ENCODE data around the gene PSMD3. TPM values are rescaled to one million over a fixed set of nuclear protein-coding genes. Genes with fewer than 3 reads are reported as not detected.

The PSMD3 gene
- total and polyA plus RNA-seq, 2 donors (not counting 1 experiment from before 2014, with no cell fraction given): 55.5 to 66.9 TPM

DNA sequence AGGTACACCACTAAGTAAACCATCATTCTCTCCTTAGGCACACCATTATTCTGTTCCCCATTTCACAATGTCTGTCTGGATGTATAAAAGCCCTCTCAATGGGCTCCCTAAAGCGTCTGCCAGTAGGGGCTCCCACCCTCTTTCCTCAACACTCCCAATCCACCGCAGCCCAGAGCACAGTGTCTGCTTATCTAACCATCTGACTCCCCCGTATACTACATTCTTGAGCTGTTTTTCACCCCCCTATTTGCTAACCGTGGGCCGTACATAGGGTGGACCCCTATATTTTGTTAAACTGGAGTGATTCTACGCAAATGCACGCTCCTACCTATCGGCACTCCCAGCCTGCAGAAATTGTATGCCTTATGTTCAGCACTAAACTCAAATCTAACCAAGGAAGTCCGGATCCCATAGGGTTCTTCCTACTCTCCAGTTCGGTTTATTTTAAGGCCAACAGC, 685 bp upstream of the PSMD3 start:
- H2AFZ ChIP-seq (ENCODE audit: low read length): peak overlapping the region; percentile 89
- peaks cover 31% of the 10 kb centered on the region for H3K79me2 ChIP-seq (ENCODE audit: control insufficient read depth, insufficient read depth, low read length)
- TF ChIP-seq, protein P1, sequence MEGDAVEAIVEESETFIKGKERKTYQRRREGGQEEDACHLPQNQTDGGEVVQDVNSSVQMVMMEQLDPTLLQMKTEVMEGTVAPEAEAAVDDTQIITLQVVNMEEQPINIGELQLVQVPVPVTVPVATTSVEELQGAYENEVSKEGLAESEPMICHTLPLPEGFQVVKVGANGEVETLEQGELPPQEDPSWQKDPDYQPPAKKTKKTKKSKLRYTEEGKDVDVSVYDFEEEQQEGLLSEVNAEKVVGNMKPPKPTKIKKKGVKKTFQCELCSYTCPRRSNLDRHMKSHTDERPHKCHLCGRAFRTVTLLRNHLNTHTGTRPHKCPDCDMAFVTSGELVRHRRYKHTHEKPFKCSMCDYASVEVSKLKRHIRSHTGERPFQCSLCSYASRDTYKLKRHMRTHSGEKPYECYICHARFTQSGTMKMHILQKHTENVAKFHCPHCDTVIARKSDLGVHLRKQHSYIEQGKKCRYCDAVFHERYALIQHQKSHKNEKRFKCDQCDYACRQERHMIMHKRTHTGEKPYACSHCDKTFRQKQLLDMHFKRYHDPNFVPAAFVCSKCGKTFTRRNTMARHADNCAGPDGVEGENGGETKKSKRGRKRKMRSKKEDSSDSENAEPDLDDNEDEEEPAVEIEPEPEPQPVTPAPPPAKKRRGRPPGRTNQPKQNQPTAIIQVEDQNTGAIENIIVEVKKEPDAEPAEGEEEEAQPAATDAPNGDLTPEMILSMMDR (conservative IDR thresholded peaks at IDR 0.05 in 1 of 2, IDR thresholded peaks at IDR 0.05 in 1 of 2; ENCODE audit: low read depth in 1 of 2, low read length in 2 of 2): peak in 1 of 2 donors; percentile 41
- TF ChIP-seq EZH2 (IDR thresholded peaks at IDR 0.05; ENCODE audit: low read length, missing control alignments): no peak
- peak overlapping the region; percentile 29 for H3K9ac ChIP-seq (ENCODE audit: insufficient read depth, low read length)
- H3K4me3 ChIP-seq (replicated peaks in 1 of 4; ENCODE audit: control extremely low read depth in 1 of 4, insufficient read depth in 1 of 4, low read depth in 3 of 4, low read length in 4 of 4): peak overlapping the region; percentile 45 to 84 (median 57)
- H3K4me1 ChIP-seq (ENCODE audit: control insufficient read depth, extremely low read depth, insufficient read depth, low read length): peaks cover 10% of the 10 kb centered on the region
- peaks cover 8% of the 10 kb centered on the region for H3K36me3 ChIP-seq (ENCODE audit: control insufficient read depth, insufficient read depth, low read length)
- peak in 1 of 2 donors; percentile 58 for DNase-seq (ENCODE audit: low read depth in 2 of 2)
- H3K4me2 ChIP-seq (ENCODE audit: extremely low read depth, insufficient read depth, low read length): peak overlapping the region; percentile 92
- peak overlapping the region; percentile 42 for H3K27ac ChIP-seq (ENCODE audit: insufficient read depth, low read length)
- no peaks in the 10 kb centered on the region for H4K20me1 ChIP-seq (ENCODE audit: control insufficient read depth, extremely low read depth, insufficient read depth, low read length)
- H3K27me3 ChIP-seq (ENCODE audit: control insufficient read depth, insufficient read depth, low read length): no peaks in the 10 kb centered on the region
- no peaks in the 10 kb centered on the region for H3K9me3 ChIP-seq (ENCODE audit: control insufficient read depth, insufficient read depth, low read depth, low read length)

DNA sequence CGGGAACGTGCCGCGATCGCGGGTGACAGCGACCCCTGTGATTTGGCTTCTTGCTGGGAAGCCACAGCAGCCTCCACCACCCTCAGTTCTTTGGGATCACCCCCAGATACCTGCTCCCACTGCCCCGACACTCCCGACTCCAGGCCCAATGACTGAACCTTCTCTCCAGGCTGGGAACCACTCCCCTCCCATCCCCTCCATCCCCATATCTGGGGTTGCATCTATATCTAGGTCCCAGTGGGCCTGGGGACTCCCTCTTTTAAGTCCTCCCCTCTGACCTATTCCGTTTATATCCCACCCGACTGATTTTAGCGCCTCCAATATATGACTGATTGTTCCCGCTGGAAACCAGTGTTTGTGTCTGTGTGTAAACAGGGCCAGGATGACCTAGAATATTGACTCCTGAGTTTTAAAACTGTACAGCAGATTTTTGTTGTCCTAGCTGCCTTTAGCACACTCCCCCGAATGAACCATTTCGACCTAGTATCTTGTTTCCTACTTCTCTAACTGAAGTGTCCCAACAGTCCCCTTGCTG, 667 bp downstream of the PSMD3 start:
- peaks cover 13% of the 10 kb centered on the region for H3K36me3 ChIP-seq (ENCODE audit: control insufficient read depth, insufficient read depth, low read length)
- H3K27me3 ChIP-seq (ENCODE audit: control insufficient read depth, insufficient read depth, low read length): no peaks in the 10 kb centered on the region
- peak overlapping the region; percentile 97 for H3K9ac ChIP-seq (ENCODE audit: insufficient read depth, low read length)
- H3K79me2 ChIP-seq (ENCODE audit: control insufficient read depth, insufficient read depth, low read length): peaks cover 31% of the 10 kb centered on the region
- peak overlapping the region; percentile 39 for H2AFZ ChIP-seq (ENCODE audit: low read length)
- no peaks in the 10 kb centered on the region for H4K20me1 ChIP-seq (ENCODE audit: control insufficient read depth, extremely low read depth, insufficient read depth, low read length)
- H3K27ac ChIP-seq (ENCODE audit: insufficient read depth, low read length): peak overlapping the region; percentile 93
- peak in 1 of 2 donors; percentile 2 for DNase-seq (ENCODE audit: low read depth in 2 of 2)
- H3K4me3 ChIP-seq (replicated peaks in 1 of 4; ENCODE audit: control extremely low read depth in 1 of 4, insufficient read depth in 1 of 4, low read depth in 3 of 4, low read length in 4 of 4): peak overlapping the region; percentile 85 to 94 (median 86)
- peak overlapping the region; percentile 86 for H3K4me2 ChIP-seq (ENCODE audit: extremely low read depth, insufficient read depth, low read length)
- TF ChIP-seq, protein P1 (conservative IDR thresholded peaks at IDR 0.05 in 1 of 2, IDR thresholded peaks at IDR 0.05 in 1 of 2; ENCODE audit: low read depth in 1 of 2, low read length in 2 of 2): peak in 1 of 2 donors; percentile 4
- no peak for TF ChIP-seq EZH2 (IDR thresholded peaks at IDR 0.05; ENCODE audit: low read length, missing control alignments)
- H3K4me1 ChIP-seq (ENCODE audit: control insufficient read depth, extremely low read depth, insufficient read depth, low read length): peaks cover 10% of the 10 kb centered on the region
- H3K9me3 ChIP-seq (ENCODE audit: control insufficient read depth, insufficient read depth, low read depth, low read length): no peaks in the 10 kb centered on the region

DNA sequence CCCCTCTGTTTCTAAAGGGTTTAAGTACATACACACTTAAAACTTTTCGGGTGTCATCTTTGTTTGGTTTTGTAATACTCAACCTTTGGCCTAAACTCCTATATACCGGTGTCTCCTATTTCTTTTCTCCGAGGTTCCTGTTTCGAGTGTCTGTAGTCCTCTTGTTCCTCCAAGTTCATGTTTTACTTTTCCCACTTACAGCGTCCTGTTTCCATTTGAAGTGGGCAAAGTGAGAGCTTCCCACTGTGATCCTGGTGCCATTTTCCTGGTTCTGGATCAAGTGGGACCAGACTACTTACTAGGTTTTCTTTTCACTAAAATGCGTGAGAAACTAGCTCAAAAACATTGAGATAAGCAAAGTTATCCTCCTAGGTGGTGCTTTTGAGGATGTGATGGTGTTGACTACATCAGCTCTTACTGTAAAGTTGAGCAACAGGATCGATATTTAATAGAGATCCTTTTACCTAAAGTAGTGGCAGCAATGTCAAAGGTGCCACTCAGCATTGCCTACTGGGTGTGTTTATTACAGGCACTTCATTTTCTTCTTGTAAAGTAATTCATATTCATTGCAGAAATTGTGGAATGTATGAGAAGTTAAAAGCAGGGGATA, 1.3 kb downstream of the PSMD3 start:
- H3K79me2 ChIP-seq (ENCODE audit: control insufficient read depth, insufficient read depth, low read length): peaks cover 31% of the 10 kb centered on the region

More for the DNA sequence above, 1.3 kb downstream of the PSMD3 start:
- H3K36me3 ChIP-seq (ENCODE audit: control insufficient read depth, insufficient read depth, low read length): peaks cover 17% of the 10 kb centered on the region
- H3K9me3 ChIP-seq (ENCODE audit: control insufficient read depth, insufficient read depth, low read depth, low read length): no peaks in the 10 kb centered on the region
- H3K4me3 ChIP-seq (replicated peaks in 1 of 4; ENCODE audit: control extremely low read depth in 1 of 4, insufficient read depth in 1 of 4, low read depth in 3 of 4, low read length in 4 of 4): peak overlapping the region; percentile 85 to 94 (median 86)
- H3K27ac ChIP-seq (ENCODE audit: insufficient read depth, low read length): peak overlapping the region; percentile 93
- no peaks in the 10 kb centered on the region for H3K27me3 ChIP-seq (ENCODE audit: control insufficient read depth, insufficient read depth, low read length)
- DNase-seq (ENCODE audit: low read depth in 2 of 2): no peak
- H3K4me2 ChIP-seq (ENCODE audit: extremely low read depth, insufficient read depth, low read length): peak overlapping the region; percentile 86
- H3K4me1 ChIP-seq (ENCODE audit: control insufficient read depth, extremely low read depth, insufficient read depth, low read length): peaks cover 10% of the 10 kb centered on the region
- TF ChIP-seq EZH2 (IDR thresholded peaks at IDR 0.05; ENCODE audit: low read length, missing control alignments): no peak
- TF ChIP-seq, protein P1 (conservative IDR thresholded peaks at IDR 0.05 in 1 of 2, IDR thresholded peaks at IDR 0.05 in 1 of 2; ENCODE audit: low read depth in 1 of 2, low read length in 2 of 2): no peak
- H3K9ac ChIP-seq (ENCODE audit: insufficient read depth, low read length): peak overlapping the region; percentile 97
- no peaks in the 10 kb centered on the region for H4K20me1 ChIP-seq (ENCODE audit: control insufficient read depth, extremely low read depth, insufficient read depth, low read length)
- no peak overlapping the region for H2AFZ ChIP-seq (ENCODE audit: low read length)
